Measurements from ENCODE around the gene RBAK. TPM values are rescaled to one million over a fixed set of nuclear protein-coding genes. Genes with fewer than 3 reads are reported as not detected.
"Not testable (repeated sequence)": the region's sequence is repeated elsewhere in the genome, so short reads cannot be mapped to it uniquely, and the experiment has no call there.

The RBAK gene
- polyA plus RNA-seq, 3 donors: 0.74 to 3.3 (median 1.8) TPM

GRCh38 chr7:5012985-5013384 is 32.7 kb upstream of the RBAK start:
- H3K4me2 ChIP-seq (replicated peaks; ENCODE audit: extremely low read depth, low read length, poor library complexity, severe bottlenecking): no peak overlapping the region
- Mint-ChIP-seq H3K27ac (no peak overlapping the region), H3K9me3 (peaks cover 32 to 82% (median 76%) of the 10 kb centered on the region in 7 donors), H3K27me3 (ENCODE audit: low read depth in 3 of 3) (peaks cover 0 to 4% (median 0%) of the 10 kb centered on the region in 3 donors), H3K4me1 (no peaks in the 10 kb centered on the region), H3K36me3 (peaks cover 18 to 22% of the 10 kb centered on the region in 2 donors), H3K4me3 (no peak overlapping the region)
- no peaks in the 10 kb centered on the region for H3K79me2 ChIP-seq (ENCODE audit: insufficient read depth, low read length)
- no peak overlapping the region for H3K27ac ChIP-seq (ENCODE audit: low read depth in 1 of 2, low read length in 2 of 2)
- no peak overlapping the region for H3K9ac ChIP-seq (ENCODE audit: insufficient read depth, low read length, poor library complexity, severe bottlenecking)
- H3K36me3 ChIP-seq (replicated peaks in 1 of 2; ENCODE audit: control insufficient read depth in 1 of 2, insufficient read depth in 2 of 2, low read length in 2 of 2): peaks cover 0 to 22% of the 10 kb centered on the region in 2 donors
- peaks cover 56 to 58% of the 10 kb centered on the region in 2 donors for H3K9me3 ChIP-seq (replicated peaks in 1 of 2; ENCODE audit: control insufficient read depth in 1 of 2, insufficient read depth in 1 of 2, low read length in 2 of 2)
- no peak for TF ChIP-seq CTCF (IDR thresholded peaks at IDR 0.05)
- 89% methylated on average over 6 of the region's 7 CpGs for WGBS (ENCODE audit: insufficient coverage)
- no peaks in the 10 kb centered on the region for H3K4me1 ChIP-seq (ENCODE audit: control insufficient read depth in 1 of 2, insufficient read depth in 2 of 2, low read length in 2 of 2)
- no peak for DNase-seq
- intact Hi-C loops (cut with micrococcal nuclease): no loop called here
- no peaks in the 10 kb centered on the region for H4K20me1 ChIP-seq (ENCODE audit: insufficient read depth, low read length)
- no peaks in the 10 kb centered on the region for H3K27me3 ChIP-seq (ENCODE audit: control insufficient read depth in 2 of 2, insufficient read depth in 2 of 2, low read length in 2 of 2)
- no peak overlapping the region for H2AFZ ChIP-seq (ENCODE audit: insufficient read depth, low read depth, low read length, poor library complexity, severe bottlenecking)
- no peak overlapping the region for H3K4me3 ChIP-seq (replicated peaks in 1 of 3; ENCODE audit: low read depth in 2 of 3, low read length in 3 of 3)

GRCh38 chr7:5015936-5016335 is 29.7 kb upstream of the RBAK start:
- peaks cover 5 to 18% of the 10 kb centered on the region in 2 donors for H3K36me3 Mint-ChIP-seq
- not testable (repeated sequence) for DNase-seq

GRCh38 chr7:5017626-5018025 is 28.0 kb upstream of the RBAK start:
- H3K4me3 Mint-ChIP-seq; H3K9ac ChIP-seq (ENCODE audit: insufficient read depth, low read length, poor library complexity, severe bottlenecking); intact Hi-C loops (cut with micrococcal nuclease); H3K27me3 Mint-ChIP-seq (ENCODE audit: low read depth in 3 of 3); H2AFZ ChIP-seq (ENCODE audit: insufficient read depth, low read depth, low read length, poor library complexity, severe bottlenecking); H3K36me3 ChIP-seq (replicated peaks in 1 of 2; ENCODE audit: control insufficient read depth in 1 of 2, insufficient read depth in 2 of 2, low read length in 2 of 2); H3K79me2 ChIP-seq (ENCODE audit: insufficient read depth, low read length); H4K20me1 ChIP-seq (ENCODE audit: insufficient read depth, low read length); DNase-seq; H3K4me2 ChIP-seq (replicated peaks; ENCODE audit: extremely low read depth, low read length, poor library complexity, severe bottlenecking); H3K4me3 ChIP-seq (replicated peaks in 1 of 3; ENCODE audit: low read depth in 2 of 3, low read length in 3 of 3); H3K27me3 ChIP-seq (ENCODE audit: control insufficient read depth in 2 of 2, insufficient read depth in 2 of 2, low read length in 2 of 2); H3K4me1 ChIP-seq (ENCODE audit: control insufficient read depth in 1 of 2, insufficient read depth in 2 of 2, low read length in 2 of 2); H3K27ac Mint-ChIP-seq; H3K4me1 Mint-ChIP-seq; H3K27ac ChIP-seq (ENCODE audit: low read depth in 1 of 2, low read length in 2 of 2): not testable (repeated sequence)
- peaks cover 41 to 66% of the 10 kb centered on the region in 2 donors for H3K9me3 ChIP-seq (replicated peaks in 1 of 2; ENCODE audit: control insufficient read depth in 1 of 2, insufficient read depth in 1 of 2, low read length in 2 of 2)
- peaks cover 9 to 20% of the 10 kb centered on the region in 2 donors for H3K36me3 Mint-ChIP-seq
- 96% methylated on average over 4 of the region's 12 CpGs for WGBS (ENCODE audit: insufficient coverage)
- H3K9me3 Mint-ChIP-seq: peaks cover 22 to 79% (median 74%) of the 10 kb centered on the region in 7 donors

More at GRCh38 chr7:5015936-5016335, 29.7 kb upstream of the RBAK start:
- H3K4me1 Mint-ChIP-seq; H3K4me3 Mint-ChIP-seq; H3K27me3 Mint-ChIP-seq (ENCODE audit: low read depth in 3 of 3); H3K9ac ChIP-seq (ENCODE audit: insufficient read depth, low read length, poor library complexity, severe bottlenecking); intact Hi-C loops (cut with micrococcal nuclease); H3K4me3 ChIP-seq (replicated peaks in 1 of 3; ENCODE audit: low read depth in 2 of 3, low read length in 3 of 3); H2AFZ ChIP-seq (ENCODE audit: insufficient read depth, low read depth, low read length, poor library complexity, severe bottlenecking); H3K27me3 ChIP-seq (ENCODE audit: control insufficient read depth in 2 of 2, insufficient read depth in 2 of 2, low read length in 2 of 2); H3K36me3 ChIP-seq (replicated peaks in 1 of 2; ENCODE audit: control insufficient read depth in 1 of 2, insufficient read depth in 2 of 2, low read length in 2 of 2); H4K20me1 ChIP-seq (ENCODE audit: insufficient read depth, low read length); H3K79me2 ChIP-seq (ENCODE audit: insufficient read depth, low read length); H3K4me2 ChIP-seq (replicated peaks; ENCODE audit: extremely low read depth, low read length, poor library complexity, severe bottlenecking); H3K27ac ChIP-seq (ENCODE audit: low read depth in 1 of 2, low read length in 2 of 2); H3K4me1 ChIP-seq (ENCODE audit: control insufficient read depth in 1 of 2, insufficient read depth in 2 of 2, low read length in 2 of 2): not testable (repeated sequence)
- WGBS (ENCODE audit: insufficient coverage): 47% methylated on average over 4 of the region's 6 CpGs
- Mint-ChIP-seq H3K9me3 (peaks cover 31 to 85% (median 75%) of the 10 kb centered on the region in 7 donors), H3K27ac (peak overlapping the region in 1 of 7 donors; percentile 44)
- peaks cover 49 to 70% of the 10 kb centered on the region in 2 donors for H3K9me3 ChIP-seq (replicated peaks in 1 of 2; ENCODE audit: control insufficient read depth in 1 of 2, insufficient read depth in 1 of 2, low read length in 2 of 2)
